COLO668 (cell line): ENCODE measurements around the gene AOX1.
"Not testable (repeated sequence)": the region's sequence is repeated elsewhere in the genome, so short reads cannot be mapped to it uniquely, and the experiment has no call there.

Experiments
- DNase-seq: peaks from one replicate; lab custom pipeline; 2025; ENCODE audit not compliant: unreplicated experiment; lab: John Stamatoyannopoulos, UW

The AOX1 gene

GRCh38 chr2:200625282-200625681 is 39.5 kb downstream of the AOX1 start:
- DNase-seq, result no peak

- DNase-seq, result no peak
These were observed 40.1 kb downstream of the AOX1 start for GRCh38 chr2:200625958-200626363.

GRCh38 chr2:200627110-200627770 is 41.4 kb downstream of the AOX1 start:
- DNase-seq, result no peak

GRCh38 chr2:200628461-200628860 is 42.6 kb downstream of the AOX1 start:
- not testable (repeated sequence) for DNase-seq

GRCh38 chr2:200631287-200631686 is 45.5 kb downstream of the AOX1 start:
- no peak for DNase-seq

- DNase-seq, result no peak
These were observed 48.6 kb downstream of the AOX1 start for GRCh38 chr2:200634231-200634964.

GRCh38 chr2:200635251-200635650 is 49.4 kb downstream of the AOX1 start:
- DNase-seq, result no peak

- no peak for DNase-seq
These were observed 52.1 kb downstream of the AOX1 start for GRCh38 chr2:200637901-200638300.

GRCh38 chr2:200640176-200640575 is 54.4 kb downstream of the AOX1 start:
- DNase-seq, result no peak

- no peak for DNase-seq
These were observed 55.1 kb downstream of the AOX1 start for GRCh38 chr2:200640901-200641300.

- DNase-seq, result not testable (repeated sequence)
These were observed 62.9 kb downstream of the AOX1 start for GRCh38 chr2:200648518-200649281.

GRCh38 chr2:200649724-200650123 is 63.9 kb downstream of the AOX1 start:
- DNase-seq, result no peak

- DNase-seq, result no peak
These were observed 64.4 kb downstream of the AOX1 start for GRCh38 chr2:200650195-200650594.

GRCh38 chr2:200652158-200652557 is 66.3 kb downstream of the AOX1 start:
- no peak for DNase-seq

GRCh38 chr2:200653021-200653420 is 67.2 kb downstream of the AOX1 start:
- DNase-seq, result no peak

- no peak for DNase-seq
These were observed 69.0 kb downstream of the AOX1 start for GRCh38 chr2:200654823-200655222.

- DNase-seq, result no peak
These were observed 70.2 kb downstream of the AOX1 start for GRCh38 chr2:200655918-200656580.

GRCh38 chr2:200658278-200658864 is 72.6 kb downstream of the AOX1 start:
- DNase-seq, result no peak

- DNase-seq, result no peak
These were observed 73.6 kb downstream of the AOX1 start for GRCh38 chr2:200659410-200659809.

- DNase-seq, result no peak
These were observed 75.7 kb downstream of the AOX1 start for GRCh38 chr2:200661477-200661876.

- DNase-seq, result no peak
These were observed 76.9 kb downstream of the AOX1 start for GRCh38 chr2:200662727-200663126.
